Type B pancreatic cell (in vitro differentiated cells): Measurements from ENCODE around the gene PLPPR1. TPM values are rescaled to one million over a fixed set of nuclear protein-coding genes. Genes with fewer than 3 reads are reported as not detected.

Experiments used
- DNase-seq: peaks from one replicate; pipeline ENCODE4 v3.0.0; 2021; ENCODE audit warnings: mixed read lengths; ENCODE audit not compliant: unreplicated experiment; ENCODE audit errors: extremely low spot score
- H3K27ac Mint-ChIP-seq: 2 replicates; pipeline ENCODE4 v1.8.0; 2021; ENCODE audit warnings: mild to moderate bottlenecking, mixed read lengths
- H3K27me3 Mint-ChIP-seq: 2 replicates; pipeline ENCODE4 v1.8.0; 2021; ENCODE audit warnings: mixed read lengths
- H3K36me3 Mint-ChIP-seq: 2 replicates; pipeline ENCODE4 v1.8.0; 2021; ENCODE audit warnings: mixed read lengths
- H3K4me1 Mint-ChIP-seq: one replicate; pipeline ENCODE4 v1.8.0; 2021; ENCODE audit warnings: mixed read lengths; ENCODE audit not compliant: unreplicated experiment
- H3K4me3 Mint-ChIP-seq: 2 replicates; pipeline ENCODE4 v1.8.0; 2021; ENCODE audit warnings: mild to moderate bottlenecking, mixed read lengths
- H3K9me3 Mint-ChIP-seq: 2 replicates; pipeline ENCODE4 v1.8.0; 2021; ENCODE audit warnings: mixed read lengths
- CTCF ChIP-seq: fragments of 200-600 bp; sonication (generic); conservative IDR thresholded peaks from 2 replicates; pipeline ENCODE4 v1.5.0; 2021; ENCODE audit warnings: antibody characterized with exemption, mild to moderate bottlenecking
- total RNA-seq: library from RNA; stranded (reverse); gene quantifications from 2 replicates; pipeline ENCODE4 v1.2.1, GENCODE V29; 2021; ENCODE audit warnings: low replicate concordance

The PLPPR1 gene
- total RNA-seq, 1 donor from 2014 or later = 3.2 TPM

GRCh38 chr9:101264727-101265126, 236.2 kb downstream of the PLPPR1 start:
- H3K27me3 Mint-ChIP-seq = no peaks in the 10 kb centered on the region
- TF ChIP-seq CTCF = no peak
- H3K4me1 Mint-ChIP-seq = no peaks in the 10 kb centered on the region
- H3K9me3 Mint-ChIP-seq = no peaks in the 10 kb centered on the region
- no peak for DNase-seq
- no peak overlapping the region for H3K27ac Mint-ChIP-seq
- no peak overlapping the region for H3K4me3 Mint-ChIP-seq
- no peaks in the 10 kb centered on the region for H3K36me3 Mint-ChIP-seq

DNA sequence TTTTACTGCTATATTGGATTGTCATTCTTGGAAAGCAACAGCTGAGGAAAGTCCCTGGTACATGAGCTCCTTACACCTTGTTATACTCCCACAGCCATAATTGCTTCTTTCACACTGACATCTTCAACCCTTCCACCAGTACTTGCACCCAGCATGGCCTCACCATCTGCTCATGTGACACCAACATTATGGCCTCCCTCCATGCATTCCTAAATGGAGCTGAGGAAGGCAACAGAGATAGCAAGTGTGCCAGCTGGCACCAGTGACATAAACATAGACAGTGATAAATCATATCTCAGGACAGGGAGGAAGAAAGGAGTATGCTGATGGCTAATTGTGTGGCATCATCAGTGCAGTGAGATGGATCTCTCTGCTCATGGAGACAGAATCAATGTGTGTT, 236.7 kb downstream of the PLPPR1 start:
- Mint-ChIP-seq H3K36me3 (no peaks in the 10 kb centered on the region), H3K27me3 (no peaks in the 10 kb centered on the region), H3K9me3 (no peaks in the 10 kb centered on the region), H3K4me1 (no peaks in the 10 kb centered on the region), H3K4me3 (no peak overlapping the region), H3K27ac (no peak overlapping the region)
- no peak for TF ChIP-seq CTCF
- DNase-seq = no peak

GRCh38 chr9:101268426-101268825, 239.9 kb downstream of the PLPPR1 start:
- Mint-ChIP-seq H3K4me1 (no peaks in the 10 kb centered on the region), H3K9me3 (no peaks in the 10 kb centered on the region), H3K27me3 (no peaks in the 10 kb centered on the region), H3K36me3 (no peaks in the 10 kb centered on the region), H3K4me3 (no peak overlapping the region), H3K27ac (no peak overlapping the region)
- no peak for DNase-seq
- no peak for TF ChIP-seq CTCF

DNA sequence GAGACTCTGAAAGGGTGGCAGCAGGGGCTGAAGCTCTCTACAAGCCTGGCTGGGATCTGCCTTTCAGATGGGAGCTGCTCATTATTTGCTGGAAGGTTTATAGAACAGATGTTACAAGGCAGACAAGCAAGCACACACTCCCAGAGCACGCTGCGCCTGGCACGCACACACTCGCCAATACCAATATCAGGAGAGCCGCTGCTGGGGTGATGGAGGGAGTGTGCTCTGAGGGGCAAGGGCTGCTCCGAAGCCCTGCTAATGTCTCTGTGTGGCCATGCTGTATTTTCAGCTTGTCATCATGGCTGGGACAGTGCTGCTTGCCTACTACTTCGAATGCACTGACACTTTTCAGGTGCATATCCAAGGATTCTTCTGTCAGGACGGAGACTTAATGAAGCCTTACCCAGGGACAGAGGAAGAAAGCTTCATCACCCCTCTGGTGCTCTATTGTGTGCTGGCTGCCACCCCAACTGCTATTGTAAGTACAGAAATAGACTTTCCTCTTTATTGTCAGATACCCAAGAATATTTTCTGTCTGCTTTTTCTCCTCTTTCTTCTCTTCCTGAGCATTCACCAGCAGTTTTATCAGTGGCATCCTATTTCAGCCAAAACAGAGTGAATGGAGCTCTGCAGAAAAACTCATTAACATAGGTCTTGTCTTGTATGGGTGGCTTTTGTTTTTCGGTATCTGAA, 241.2 kb downstream of the PLPPR1 start:
- no peak for DNase-seq
- Mint-ChIP-seq H3K27ac (no peak overlapping the region), H3K4me3 (no peak overlapping the region), H3K27me3 (no peaks in the 10 kb centered on the region), H3K9me3 (no peaks in the 10 kb centered on the region), H3K36me3 (no peaks in the 10 kb centered on the region), H3K4me1 (no peaks in the 10 kb centered on the region)
- no peak for TF ChIP-seq CTCF

DNA sequence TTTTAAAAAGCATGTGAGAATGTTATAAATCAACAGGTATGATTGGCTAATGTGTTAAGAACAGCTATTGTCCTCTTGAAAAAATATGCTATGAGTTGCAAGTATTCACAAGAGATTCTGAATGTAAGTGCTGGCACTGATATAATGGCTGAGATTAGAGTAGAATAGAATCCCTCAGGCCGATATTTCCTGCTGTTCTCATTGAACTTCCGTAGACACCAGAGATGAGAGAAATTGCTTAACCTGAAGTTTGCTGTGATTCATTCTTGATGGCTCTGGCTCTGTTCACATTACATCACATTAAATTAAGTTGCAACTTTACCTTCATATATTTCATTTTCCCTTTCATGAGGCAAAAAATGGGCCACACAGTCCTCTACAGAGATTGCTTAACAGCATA, 241.8 kb downstream of the PLPPR1 start:
- peaks cover 1% of the 10 kb centered on the region for H3K27me3 Mint-ChIP-seq
- TF ChIP-seq CTCF = no peak
- peaks cover 3% of the 10 kb centered on the region for H3K4me1 Mint-ChIP-seq
- no peak overlapping the region for H3K27ac Mint-ChIP-seq
- H3K9me3 Mint-ChIP-seq = no peaks in the 10 kb centered on the region
- no peak for DNase-seq
- no peaks in the 10 kb centered on the region for H3K36me3 Mint-ChIP-seq
- H3K4me3 Mint-ChIP-seq = no peak overlapping the region
